NT2/D1 (cell line): ENCODE results near the gene PKN2.

ENCODE experiments used
- SUZ12 ChIP-seq: IDR thresholded peaks from 2 replicates; pipeline ENCODE4 v1.6.1; 2011; ENCODE audit not compliant: insufficient read length, insufficient read depth; ENCODE audit errors: extremely low read depth
- YY1 ChIP-seq: IDR thresholded peaks from 2 replicates; pipeline ENCODE4 v1.6.1; 2011; ENCODE audit not compliant: insufficient read length, insufficient read depth
- ZNF274 ChIP-seq: IDR thresholded peaks from 2 replicates; pipeline ENCODE4 v1.6.1; 2011; ENCODE audit warnings: mild to moderate bottlenecking, low read depth, low read length

DNA sequence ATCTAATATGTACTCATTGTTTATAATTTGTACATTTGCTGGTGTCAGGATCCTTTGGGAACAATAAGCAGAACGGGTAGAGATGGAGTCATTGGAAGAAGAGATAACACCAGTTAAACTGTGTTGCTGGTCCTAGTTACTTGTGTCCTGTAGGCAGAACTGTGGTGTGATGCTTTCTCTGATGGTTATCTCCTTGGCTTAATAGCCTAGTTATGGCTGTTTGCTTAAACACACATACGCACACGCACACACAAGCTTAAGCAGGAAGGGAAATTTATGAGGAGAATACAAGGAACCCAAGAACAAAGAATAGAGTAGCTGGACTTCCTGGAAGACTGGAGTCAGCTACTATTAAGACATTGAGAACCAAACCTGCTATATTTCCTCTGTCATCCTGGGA lies 5.7 kb upstream of the PKN2 start:
- TF ChIP-seq ZNF274 (no peak), YY1 (no peak), SUZ12 (no peak)
